Dermis blood vessel endothelial cell (primary cell): ENCODE results near the gene SMIM33. TPM values are rescaled to one million over a fixed set of nuclear protein-coding genes. Genes with fewer than 3 reads are reported as not detected.
"Not testable (repeated sequence)": the region's sequence is repeated elsewhere in the genome, so short reads cannot be mapped to it uniquely, and the experiment has no call there.

Source experiments
- DNase-seq: peaks from one replicate; pipeline ENCODE4 v3.0.0; 2010
- total RNA-seq: library from RNA; depleted of rRNA; stranded (reverse); fragments of >200 nt; gene quantifications from 2 replicates; pipeline ENCODE4 v1.2.3, GENCODE V29; 2014

The SMIM33 gene
- total RNA-seq: not detected in 2 replicates

DNA sequence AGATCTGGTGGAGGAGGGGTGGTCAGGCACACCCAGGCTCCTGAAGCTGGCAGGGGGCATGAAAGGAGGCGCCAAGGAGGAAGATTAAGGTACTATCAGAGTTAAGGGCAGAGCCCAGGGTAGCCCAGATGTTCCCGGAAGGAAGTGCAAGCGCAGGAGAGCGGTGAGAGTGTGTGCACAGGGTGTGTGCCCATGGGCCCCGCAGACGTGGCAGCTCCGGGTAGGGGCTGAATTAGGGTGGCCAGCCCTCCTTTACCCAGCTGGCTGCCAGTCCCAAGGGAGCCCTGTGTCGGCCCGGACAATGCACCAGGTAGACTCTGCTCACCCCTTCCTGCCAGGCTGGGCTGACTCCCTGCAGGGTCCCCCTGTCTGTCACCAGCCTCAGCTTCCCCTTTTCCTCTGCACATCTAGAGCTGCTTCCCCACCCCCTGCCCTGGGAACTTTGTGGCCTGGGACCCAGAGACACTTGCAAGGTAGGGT lies at the start of gene SMIM33:
SMIM33 (plus strand) TSS at position 184 of the 480 bp plus-strand sequence; CDS start at position 302, 118 bp downstream.
- DNase-seq: no peak

DNA sequence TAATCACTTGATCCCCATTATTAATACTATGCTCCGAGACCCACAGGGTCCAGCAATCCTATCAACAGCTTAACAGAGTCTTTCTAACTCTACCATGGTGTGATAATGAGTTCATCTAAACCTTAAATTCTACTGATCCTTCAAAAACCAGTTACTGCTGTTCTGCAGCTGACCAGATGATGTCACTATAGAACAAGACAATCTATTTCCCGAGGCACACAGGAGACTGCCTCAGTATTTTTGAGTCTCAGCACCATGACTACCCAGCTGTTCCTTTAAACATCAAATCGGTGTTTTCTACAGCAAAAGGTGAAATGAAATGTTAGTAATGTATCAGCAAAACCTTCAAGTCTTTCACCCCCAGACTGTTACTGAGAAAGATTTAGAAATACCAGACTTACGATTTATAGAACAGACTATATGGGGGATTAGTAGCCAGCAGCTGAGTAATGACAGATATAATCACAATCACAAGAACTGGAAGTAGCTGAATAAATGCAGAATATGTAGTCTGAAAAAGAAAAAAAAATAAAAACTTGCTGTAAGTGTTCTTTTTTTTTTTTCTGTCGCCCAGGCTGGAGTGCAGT lies 48.4 kb upstream of the SMIM33 start:
- peak; percentile 86 for DNase-seq

DNA sequence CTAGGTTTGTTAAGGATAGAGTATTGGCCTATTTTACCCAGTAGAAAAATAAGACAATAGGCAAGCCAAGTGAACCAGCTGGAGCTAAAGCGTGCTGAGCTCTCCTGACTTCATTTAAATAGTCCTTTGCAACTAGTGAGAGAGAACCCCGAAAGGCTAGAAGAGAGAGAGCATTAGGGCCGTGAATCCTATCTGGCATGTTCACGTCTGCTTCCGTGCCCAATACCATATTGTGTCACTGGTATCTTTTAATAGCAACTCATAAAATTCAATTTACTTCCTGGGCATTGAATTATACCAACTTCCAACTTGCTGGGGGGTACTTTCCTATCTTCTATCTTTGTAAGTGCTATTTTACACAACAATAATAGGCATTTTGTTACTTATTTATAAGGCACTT lies 45.3 kb upstream of the SMIM33 start:
- DNase-seq: no peak

DNA sequence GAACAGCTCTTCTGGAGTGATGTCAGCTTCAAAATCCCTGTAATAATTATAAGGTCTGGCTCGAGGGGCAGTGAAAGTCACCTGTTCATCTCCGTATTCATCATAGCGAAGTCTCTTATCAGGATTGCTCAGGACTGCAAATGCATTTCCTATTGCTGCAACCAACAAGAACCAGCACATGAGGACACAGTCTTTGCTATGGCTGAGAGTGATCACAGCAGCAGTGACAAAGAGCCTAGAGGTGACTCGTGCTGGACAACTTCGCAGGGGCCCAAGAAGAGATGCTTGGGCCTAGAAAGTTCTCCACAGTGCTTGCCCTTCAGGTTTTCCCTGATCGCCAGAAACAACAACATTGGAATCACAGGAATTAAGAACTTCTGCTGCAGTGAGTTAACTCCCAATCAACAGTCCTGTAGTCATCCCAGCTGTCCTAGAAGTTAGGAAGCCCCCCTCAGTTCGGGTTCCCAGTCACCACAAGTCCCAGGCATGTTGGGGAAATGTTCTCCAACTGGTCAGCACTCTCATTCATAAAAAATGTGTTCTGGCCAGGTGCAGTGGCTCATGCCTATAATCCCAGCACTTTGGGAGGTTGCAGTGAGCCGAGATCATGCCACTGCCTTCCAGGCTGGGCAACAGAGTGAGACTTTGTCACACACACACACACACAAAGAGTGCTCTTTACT lies 44.5 kb upstream of the SMIM33 start:
- no peak for DNase-seq

DNA sequence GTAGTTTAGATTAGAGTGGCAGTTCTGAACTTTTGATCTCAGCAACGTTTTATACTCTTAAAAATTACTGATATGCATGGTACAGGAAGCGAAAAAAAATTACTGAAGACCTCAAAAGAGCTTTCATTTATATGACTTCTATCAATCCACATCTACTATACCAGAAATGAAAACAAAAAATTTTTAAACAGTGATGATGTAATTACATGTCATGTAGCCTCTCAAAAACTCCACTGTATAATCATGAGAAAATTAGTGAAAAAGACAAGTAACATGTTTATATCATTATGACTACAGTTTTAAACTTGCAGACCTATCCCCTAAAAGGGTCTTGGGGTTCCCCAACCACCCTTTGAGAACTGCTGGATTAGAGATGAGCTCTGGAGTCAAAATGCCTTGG lies 40.8 kb upstream of the SMIM33 start:
- no peak for DNase-seq

DNA sequence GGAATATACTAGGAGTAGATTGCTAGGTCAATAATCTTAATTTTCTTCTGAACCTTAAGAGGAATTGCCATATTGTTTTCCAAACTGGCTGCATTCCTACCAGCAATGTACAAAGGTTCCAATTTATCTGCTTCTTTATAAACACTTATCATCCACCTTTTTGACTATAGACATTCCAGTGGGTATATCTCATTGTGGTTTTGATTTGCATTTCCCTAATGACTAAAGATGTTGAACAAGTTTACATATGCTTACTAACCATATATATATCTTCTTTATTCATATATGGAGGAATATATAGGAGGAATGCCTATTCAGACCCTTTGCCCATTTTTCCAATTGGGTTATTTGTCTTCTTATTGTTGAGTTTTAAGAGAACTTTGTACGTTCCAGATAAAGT lies 39.1 kb upstream of the SMIM33 start:
- no peak for DNase-seq

- no peak for DNase-seq
These were observed 35.1 kb upstream of the SMIM33 start for GRCh38 chr5:139435676-139436075.

DNA sequence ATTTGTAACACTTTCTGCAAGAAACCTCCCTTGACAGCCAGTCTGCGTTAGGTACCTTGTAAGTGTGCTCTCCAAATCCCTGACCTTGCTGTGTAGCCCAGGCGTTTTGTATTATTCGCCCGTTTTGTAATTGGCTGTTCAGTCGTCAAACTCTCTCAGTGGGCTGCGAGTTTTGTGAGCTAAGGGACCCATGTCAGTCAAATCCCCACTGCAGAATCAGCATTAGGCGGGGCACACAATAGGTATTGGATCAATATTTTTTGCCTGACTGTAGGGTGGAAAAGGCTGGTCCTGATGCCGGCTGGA lies 32.1 kb upstream of the SMIM33 start:
- no peak for DNase-seq

DNA sequence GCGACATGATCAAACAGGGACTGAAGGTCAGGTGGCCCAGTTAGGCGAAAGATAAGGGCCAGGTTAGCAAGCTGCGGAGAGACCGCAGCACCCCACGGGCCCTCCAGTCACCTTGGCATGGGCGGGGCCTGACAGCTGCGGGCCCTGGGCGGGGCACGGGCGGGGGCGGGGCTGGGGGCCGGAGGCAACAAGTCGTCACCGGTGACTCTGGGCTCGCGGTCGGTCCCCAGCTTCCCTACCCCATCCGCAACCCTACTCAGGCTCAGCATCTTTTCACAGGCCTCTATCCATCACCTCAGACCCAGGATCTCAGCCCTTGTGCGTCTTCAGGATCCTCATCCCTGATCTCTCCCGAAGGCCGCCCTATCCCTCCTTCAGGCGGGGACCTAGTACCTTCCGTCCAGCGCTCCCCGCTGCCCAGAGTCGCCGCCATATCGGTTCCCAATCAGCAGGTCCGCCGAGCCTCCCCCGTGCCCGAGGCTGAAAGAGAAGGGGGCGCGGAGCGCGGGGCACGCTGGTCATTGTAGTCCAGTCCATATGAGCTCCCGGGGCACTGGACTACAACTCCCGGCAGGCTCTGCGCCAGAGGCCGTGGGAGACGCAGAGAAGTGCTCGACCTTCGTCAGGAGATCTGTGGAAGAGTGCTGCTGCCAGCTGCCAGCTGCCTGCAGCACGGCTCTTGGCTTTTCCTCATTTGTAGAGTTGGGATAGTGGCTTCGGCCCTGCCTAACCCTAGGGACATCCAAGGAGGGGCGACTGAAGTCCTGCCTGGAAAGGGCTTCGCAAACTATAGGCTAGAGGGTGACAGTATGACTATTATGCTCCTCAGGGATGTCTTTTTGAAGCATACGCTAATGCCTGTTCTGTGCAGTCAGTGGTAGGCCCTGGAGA lies 31.5 kb upstream of the SMIM33 start, which contains the start of gene DNAJC18:
DNAJC18 (minus strand) TSS at position 513 of the 891 bp plus-strand sequence; CDS start at position 433, 80 bp downstream.
- DNase-seq: peak; percentile 92

DNA sequence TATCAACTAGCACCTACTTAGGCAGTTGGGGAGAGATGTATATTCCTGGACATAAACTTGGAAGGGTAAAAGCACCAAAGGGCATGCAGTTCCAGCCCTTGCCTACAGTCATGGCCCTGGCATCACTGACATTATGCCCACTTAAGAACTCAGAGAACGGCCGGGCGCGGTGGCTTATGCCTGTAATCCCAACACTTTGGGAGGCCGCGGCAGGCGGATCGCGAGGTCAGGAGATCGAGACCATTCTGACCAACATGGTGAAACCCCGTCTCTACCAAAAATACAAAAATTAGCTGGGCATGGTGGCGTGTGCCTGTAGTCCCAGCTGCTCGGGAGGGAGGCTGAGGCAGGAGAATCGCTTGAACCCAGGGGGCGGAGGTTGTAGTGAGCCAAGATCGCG lies 30.4 kb upstream of the SMIM33 start:
- not testable (repeated sequence) for DNase-seq

DNA sequence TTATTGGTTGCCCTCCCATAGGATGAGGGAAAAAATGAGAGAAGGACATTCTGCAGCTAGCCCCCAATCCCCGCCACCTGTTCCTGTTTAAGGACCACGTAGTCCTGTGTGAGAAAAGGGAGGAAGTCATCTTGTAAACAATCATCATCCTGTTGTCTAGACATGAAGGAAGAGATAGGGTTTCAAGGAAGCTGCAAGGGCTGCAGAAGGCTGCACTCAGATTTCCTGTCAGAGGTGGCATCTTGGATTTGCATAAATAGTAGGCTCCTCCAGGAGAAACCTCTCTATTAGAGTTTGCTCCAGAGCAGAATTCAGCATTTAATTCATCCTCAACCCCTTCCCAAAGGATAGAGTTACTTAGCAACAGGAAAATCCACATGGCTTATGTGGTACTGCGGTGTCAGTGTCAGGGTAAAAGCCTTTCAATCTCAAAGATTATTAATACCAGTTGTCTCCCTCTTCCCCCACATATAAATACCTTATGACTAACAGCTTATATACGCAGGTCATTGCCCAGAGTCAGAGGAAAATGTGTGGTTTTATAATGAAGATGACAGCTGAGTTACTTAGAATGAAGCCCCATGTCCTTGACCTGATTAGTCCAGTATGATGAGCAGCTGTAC lies 26.9 kb upstream of the SMIM33 start:
- DNase-seq: peak; percentile 71

DNA sequence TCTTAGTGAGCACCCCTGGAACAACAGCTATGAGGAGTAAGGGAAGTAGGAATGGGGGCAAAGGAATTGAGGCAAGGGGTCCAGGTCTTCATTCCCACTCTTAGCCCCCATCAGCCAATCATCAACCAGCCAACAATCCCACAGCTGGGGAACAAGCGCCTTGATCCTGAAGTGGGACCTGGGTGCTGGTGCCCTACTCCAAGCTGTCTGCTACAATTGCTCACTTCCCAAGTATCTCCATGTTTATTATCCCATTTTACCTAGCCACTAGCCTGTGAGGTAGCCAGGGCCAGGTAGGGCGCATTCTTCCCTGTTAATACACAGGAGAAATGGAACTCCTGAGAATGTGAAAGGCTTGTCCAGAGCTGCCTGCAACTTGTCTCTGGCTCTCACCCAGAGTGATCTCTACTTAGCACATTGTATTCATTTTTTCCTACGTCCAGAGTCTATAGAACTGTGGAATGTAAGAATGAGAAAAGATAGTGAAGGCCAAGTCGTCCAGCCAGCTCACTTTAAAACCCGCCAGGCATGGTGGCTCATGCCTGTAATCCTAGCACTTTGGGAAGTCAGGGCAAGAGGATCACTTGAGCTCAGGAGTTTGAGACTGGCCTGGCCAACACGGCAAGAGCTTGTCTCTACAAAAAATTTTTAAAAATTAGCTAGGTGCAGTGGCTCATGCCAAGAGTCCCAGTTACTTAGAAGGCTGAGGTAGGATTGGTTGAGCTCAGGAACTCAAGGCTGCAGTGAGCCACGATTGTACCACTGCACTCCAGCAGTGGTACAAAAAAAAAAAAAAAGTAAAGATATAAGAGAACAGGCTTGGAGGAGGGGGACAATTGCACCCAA lies 25.3 kb upstream of the SMIM33 start:
- DNase-seq: peak; percentile 40

GRCh38 chr5:139446956-139447779 lies 23.6 kb upstream of the SMIM33 start:
- DNase-seq: no peak

GRCh38 chr5:139451176-139451575 lies 19.6 kb upstream of the SMIM33 start:
- no peak for DNase-seq

GRCh38 chr5:139451878-139452660 lies 18.7 kb upstream of the SMIM33 start:
- DNase-seq: no peak

- DNase-seq: no peak
These were observed 16.9 kb upstream of the SMIM33 start for GRCh38 chr5:139453683-139454567.

DNA sequence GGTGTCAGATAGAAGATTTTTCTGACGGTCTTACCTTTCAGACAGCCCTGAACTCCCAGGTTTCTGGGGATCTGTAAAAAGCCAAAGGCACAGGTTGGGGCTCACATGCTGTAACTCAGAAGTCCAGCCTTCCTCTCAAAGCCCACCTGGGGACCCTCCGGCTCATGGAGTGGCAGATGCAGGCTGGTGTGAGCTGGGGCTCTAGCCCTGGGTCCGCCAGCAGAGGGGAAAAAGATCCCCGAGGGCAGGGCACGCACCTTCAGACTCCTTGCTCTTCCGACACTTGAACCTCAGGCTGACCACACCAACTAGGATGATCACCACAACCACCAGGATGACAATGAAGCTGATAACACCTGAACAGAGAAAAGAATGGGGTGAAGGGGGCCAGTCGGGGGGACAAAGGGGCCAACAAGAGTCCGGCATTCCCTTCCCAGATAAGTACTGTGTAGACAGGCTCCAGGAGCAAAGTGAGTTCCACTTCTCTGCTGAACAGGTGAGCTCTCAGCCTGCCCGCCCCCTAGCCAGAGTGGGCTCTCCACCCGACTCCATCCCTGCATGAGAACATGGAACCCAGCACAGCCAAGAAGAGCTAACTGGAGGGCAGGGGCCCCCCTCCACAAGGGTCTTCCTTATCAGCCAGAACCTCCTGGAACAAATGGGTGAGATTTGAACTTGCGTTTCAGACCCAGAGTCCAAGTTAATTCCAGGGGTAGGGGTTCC lies 16.1 kb upstream of the SMIM33 start:
- DNase-seq: no peak

GRCh38 chr5:139456776-139457175 lies 14.0 kb upstream of the SMIM33 start:
- DNase-seq: no peak
